Measurements from ENCODE around the gene FFAR3.

DNA sequence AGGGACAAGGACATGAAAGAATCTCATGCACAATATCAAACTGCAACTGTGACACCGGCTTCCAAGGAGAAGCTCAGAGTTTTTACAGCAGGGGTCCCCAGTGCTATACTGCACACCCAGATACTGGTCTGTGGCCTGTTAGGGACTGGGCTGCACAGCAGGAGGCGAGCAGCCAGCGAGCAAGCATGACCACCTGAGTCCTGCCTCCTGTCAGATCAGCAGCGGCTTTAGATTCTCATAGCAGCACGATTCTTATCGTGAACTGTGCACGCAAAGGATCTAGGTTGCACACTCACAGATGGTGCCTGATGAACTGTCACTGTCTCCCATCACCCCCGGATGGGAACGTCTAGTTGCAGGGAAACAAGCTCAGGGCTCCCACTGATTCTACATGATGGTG lies 42.4 kb upstream of the FFAR3 start:
- no peak for TF ChIP-seq TAF1 (IDR thresholded peaks at IDR 0.05; ENCODE audit: borderline replicate concordance, low read depth, low read length)
- TF ChIP-seq POLR2AphosphoS5 (IDR thresholded peaks at IDR 0.05; ENCODE audit: low read depth, low read length) = no peak
- TF ChIP-seq POLR2A (IDR thresholded peaks at IDR 0.05; ENCODE audit: low read depth, low read length) = no peak

Measured in GM12892 (cell line).